Smooth muscle cell (in vitro differentiated cells): ENCODE measurements around the gene LDAH. TPM values are rescaled to one million over a fixed set of nuclear protein-coding genes. Genes with fewer than 3 reads are reported as not detected.

Source experiments
- DNase-seq: peaks from one replicate; lab custom pipeline; 2025; ENCODE audit not compliant: unreplicated experiment; lab: John Stamatoyannopoulos, UW
- H2AFZ ChIP-seq: fragments of 200-600 bp; sonication (generic); 2 replicates; pipeline ENCODE4 v1.6.0; 2016; ENCODE audit warnings: antibody characterized with exemption, low read depth, mild to moderate bottlenecking
- H3F3A ChIP-seq: fragments of 200-600 bp; sonication (generic); 2 replicates; pipeline ENCODE4 v1.6.0; 2017; ENCODE audit warnings: antibody characterized with exemption, low read depth
- H3K27ac ChIP-seq: fragments of 200-600 bp; sonication (generic); 2 replicates; pipeline ENCODE4 v1.5.1; 2016; ENCODE audit warnings: low read depth, mild to moderate bottlenecking
- H3K27me3 ChIP-seq: fragments of 200-600 bp; sonication (generic); 2 replicates; pipeline ENCODE4 v1.6.1; 2016; ENCODE audit warnings: low read depth, mild to moderate bottlenecking
- H3K36me3 ChIP-seq: fragments of 200-600 bp; sonication (generic); 2 replicates; pipeline ENCODE4 v1.5.1; 2016; ENCODE audit warnings: low read depth
- H3K4me1 ChIP-seq: fragments of 200-600 bp; sonication (generic); 2 replicates; pipeline ENCODE4 v1.5.1; 2016; ENCODE audit warnings: low read depth
- H3K4me2 ChIP-seq: fragments of 200-600 bp; sonication (generic); 2 replicates; pipeline ENCODE4 v1.6.0; 2016; ENCODE audit warnings: mild to moderate bottlenecking
- H3K4me3 ChIP-seq: fragments of 200-600 bp; sonication (generic); 2 replicates; pipeline ENCODE4 v1.5.1; 2016; ENCODE audit warnings: mild to moderate bottlenecking
- H3K79me2 ChIP-seq: fragments of 200-600 bp; sonication (generic); 2 replicates; pipeline ENCODE4 v1.6.0; 2016; ENCODE audit warnings: low read depth, mild to moderate bottlenecking
- H3K9ac ChIP-seq: fragments of 200-600 bp; sonication (generic); 2 replicates; pipeline ENCODE4 v1.6.0; 2016; ENCODE audit warnings: low read depth
- H3K9me3 ChIP-seq: fragments of 200-600 bp; sonication (generic); replicated peaks from 2 replicates; pipeline ENCODE4 v1.5.1; 2016; ENCODE audit warnings: low read depth
- H4K20me1 ChIP-seq: fragments of 200-600 bp; sonication (generic); 2 replicates; pipeline ENCODE4 v1.6.0; 2016; ENCODE audit warnings: low read depth
- CTCF ChIP-seq: fragments of 200-600 bp; sonication (generic); IDR thresholded peaks from 2 replicates; pipeline ENCODE4 v1.5.1; 2017; ENCODE audit warnings: borderline replicate concordance, mild to moderate bottlenecking, antibody characterized with exemption; ENCODE audit not compliant: insufficient read depth, poor library complexity, severe bottlenecking
- WGBS: methylation state at CpG from one replicate; pipeline ENCODE4 v1.1.7; 2016; ENCODE audit warnings: low lambda C conversion rate; 5-methylcytosine and 5-hydroxymethylcytosine counted together
- polyA plus RNA-seq: library from polyadenylated mRNA; unstranded; fragments of >200 nt; fragmentation: Nextera tagmentation; extraction: Ambion mirVana; gene quantifications from 2 replicates; pipeline ENCODE4 v1.2.1, GENCODE V29; 2016
- total RNA-seq: library from RNA; depleted of rRNA; stranded (reverse); fragments of >200 nt; gene quantifications from 2 replicates; pipeline ENCODE4 v1.2.3, GENCODE V29; 2014

Gene LDAH
- total and polyA plus RNA-seq, 2 experiments from 2014 or later, result 14.9 to 15.7 TPM

- no peaks in the 10 kb centered on the region for H3K36me3 ChIP-seq
- no peak for DNase-seq
Measured at GRCh38 chr2:20661421-20662307, 161.2 kb downstream of the LDAH start.

GRCh38 chr2:20660506-20661420 is 162.1 kb downstream of the LDAH start:
- DNase-seq, result no peak
- no peak overlapping the region for H3K27ac ChIP-seq
- peaks cover 1% of the 10 kb centered on the region for H3K4me1 ChIP-seq
- H4K20me1 ChIP-seq, result no peaks in the 10 kb centered on the region
- H3K4me3 ChIP-seq, result no peak overlapping the region
- H3K9ac ChIP-seq, result no peak overlapping the region
- H3K36me3 ChIP-seq, result no peaks in the 10 kb centered on the region
- TF ChIP-seq CTCF, result no peak
- no peaks in the 10 kb centered on the region for H3K79me2 ChIP-seq
- 66% methylated on average over 8 of the region's 8 CpGs for WGBS
- H3K4me2 ChIP-seq, result no peak overlapping the region
- H2AFZ ChIP-seq, result no peak overlapping the region
- peaks cover 86% of the 10 kb centered on the region for H3K27me3 ChIP-seq
- no peaks in the 10 kb centered on the region for H3K9me3 ChIP-seq
- no peaks in the 10 kb centered on the region for H3F3A ChIP-seq

More at GRCh38 chr2:20661421-20662307, 161.2 kb downstream of the LDAH start:
- Histone ChIP-seq H3F3A (no peaks in the 10 kb centered on the region), H4K20me1 (no peaks in the 10 kb centered on the region), H3K9me3 (no peaks in the 10 kb centered on the region), H3K4me2 (no peak overlapping the region), H3K79me2 (no peaks in the 10 kb centered on the region), H2AFZ (no peak overlapping the region), H3K27me3 (peaks cover 90% of the 10 kb centered on the region), H3K9ac (no peak overlapping the region), H3K4me3 (no peak overlapping the region), H3K4me1 (peaks cover 4% of the 10 kb centered on the region), H3K27ac (no peak overlapping the region)
- 41% methylated on average over 11 of the region's 11 CpGs for WGBS
- TF ChIP-seq CTCF, result peak; percentile 95

GRCh38 chr2:20657522-20658235 is 165.2 kb downstream of the LDAH start:
- no peak for TF ChIP-seq CTCF
- no peak for DNase-seq
- Histone ChIP-seq H4K20me1 (no peaks in the 10 kb centered on the region), H3K4me2 (no peak overlapping the region), H3F3A (no peaks in the 10 kb centered on the region), H3K36me3 (no peaks in the 10 kb centered on the region), H3K9ac (no peak overlapping the region), H3K9me3 (no peaks in the 10 kb centered on the region), H3K4me1 (no peaks in the 10 kb centered on the region), H3K27ac (no peak overlapping the region), H2AFZ (no peak overlapping the region), H3K4me3 (no peak overlapping the region), H3K27me3 (peaks cover 55% of the 10 kb centered on the region), H3K79me2 (no peaks in the 10 kb centered on the region)
- WGBS, result 78% methylated on average over 4 of the region's 4 CpGs
